ENCODE data around the gene TC2N.

DNA sequence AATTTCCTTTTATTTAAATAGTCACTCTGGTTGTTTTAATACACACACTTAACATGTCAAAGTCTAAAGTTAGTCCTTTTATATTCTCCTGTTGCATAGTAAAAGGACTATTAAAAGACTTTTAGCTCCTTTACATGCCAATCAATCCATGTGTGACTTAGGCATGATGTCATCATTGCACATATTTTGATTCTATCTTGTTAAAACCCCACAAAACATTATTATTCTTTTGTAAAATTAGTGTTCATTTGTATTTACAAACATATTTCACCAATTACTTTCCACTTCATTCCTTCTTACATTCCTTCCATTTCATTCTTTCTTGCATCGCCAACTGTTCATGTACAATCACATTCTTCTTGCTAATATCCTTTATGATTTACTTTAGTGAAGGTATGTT, 39.6 kb downstream of the TC2N start:
- TF ChIP-seq POLR2AphosphoS5 (IDR thresholded peaks at IDR 0.05), result no peak
- TF ChIP-seq, protein P1, sequence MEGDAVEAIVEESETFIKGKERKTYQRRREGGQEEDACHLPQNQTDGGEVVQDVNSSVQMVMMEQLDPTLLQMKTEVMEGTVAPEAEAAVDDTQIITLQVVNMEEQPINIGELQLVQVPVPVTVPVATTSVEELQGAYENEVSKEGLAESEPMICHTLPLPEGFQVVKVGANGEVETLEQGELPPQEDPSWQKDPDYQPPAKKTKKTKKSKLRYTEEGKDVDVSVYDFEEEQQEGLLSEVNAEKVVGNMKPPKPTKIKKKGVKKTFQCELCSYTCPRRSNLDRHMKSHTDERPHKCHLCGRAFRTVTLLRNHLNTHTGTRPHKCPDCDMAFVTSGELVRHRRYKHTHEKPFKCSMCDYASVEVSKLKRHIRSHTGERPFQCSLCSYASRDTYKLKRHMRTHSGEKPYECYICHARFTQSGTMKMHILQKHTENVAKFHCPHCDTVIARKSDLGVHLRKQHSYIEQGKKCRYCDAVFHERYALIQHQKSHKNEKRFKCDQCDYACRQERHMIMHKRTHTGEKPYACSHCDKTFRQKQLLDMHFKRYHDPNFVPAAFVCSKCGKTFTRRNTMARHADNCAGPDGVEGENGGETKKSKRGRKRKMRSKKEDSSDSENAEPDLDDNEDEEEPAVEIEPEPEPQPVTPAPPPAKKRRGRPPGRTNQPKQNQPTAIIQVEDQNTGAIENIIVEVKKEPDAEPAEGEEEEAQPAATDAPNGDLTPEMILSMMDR (IDR thresholded peaks at IDR 0.05), result no peak
